Colonic mucosa (tissue), 4 donors: ENCODE results near the gene C1orf56. TPM values are rescaled to one million over a fixed set of nuclear protein-coding genes. Genes with fewer than 3 reads are reported as not detected.

ENCODE experiments used
- DNase-seq: peaks from one replicate; pipeline ENCODE4 v3.0.0-alpha.2; 2020
- H3K27ac ChIP-seq: fragments of 200-600 bp; one replicate; pipeline ENCODE4 v1.8.0; 2021
- H3K27me3 ChIP-seq: fragments of 200-600 bp; one replicate; pipeline ENCODE4 v1.8.0; 2021
- H3K36me3 ChIP-seq: fragments of 200-600 bp; one replicate; pipeline ENCODE4 v1.8.0; 2021
- H3K4me1 ChIP-seq: fragments of 200-600 bp; one replicate; pipeline ENCODE4 v1.8.0; 2021; ENCODE audit warnings: mild to moderate bottlenecking
- H3K4me3 ChIP-seq: fragments of 200-600 bp; one replicate; pipeline ENCODE4 v1.8.0; 2021
- H3K9ac ChIP-seq, 2 donors: one replicate each; pipeline ENCODE4 v1.7.0; 2013; ENCODE audit warnings: control low read depth in 2 of 2, low read depth in 2 of 2, low read length in 2 of 2
- H3K9me3 ChIP-seq: fragments of 200-600 bp; one replicate; pipeline ENCODE4 v1.8.0; 2021
- CTCF ChIP-seq: fragments of 200-600 bp; IDR thresholded peaks from one replicate; pipeline ENCODE4 v1.8.0; 2022; ENCODE audit warnings: antibody characterized with exemption, mild to moderate bottlenecking
- intact Hi-C: fragments of 100-400 bp; cut with DNase I; formaldehyde crosslinking; loops from one replicate; pipeline ENCODE4 v1.14.1; 2022
- total RNA-seq, 2 donors: library from RNA; stranded (reverse); fragmentation: NEBNext Ultra II Directional in 1 of 2; extraction: Animal tissue kit (Norgen Biotek cat#: 25700) in 1 of 2; gene quantifications; one replicate each; pipeline ENCODE4 v1.2.1, GENCODE V29; 2021
- donor health status: healthy.
- donor health status: DM: no; HTN: no; CAD: no.
- donor health status: DM: no; HTN: no; CAD: no.

The C1orf56 gene
- total RNA-seq, 2 donors from 2014 or later, result 2.6 to 3.2 TPM

GRCh38 chr1:151006327-151007052, 41.1 kb upstream of the C1orf56 start, which contains the start of gene MINDY1:
Gene MINDY1 (minus strand): TSS chr1:151006902. CDS start chr1:151002617, 4,285 bp downstream.
- Histone ChIP-seq H3K4me1 (peaks cover 10% of the 10 kb centered on the region), H3K9me3 (no peaks in the 10 kb centered on the region), H3K27ac (peak within 1 kb of the TSS; percentile 91), H3K36me3 (no peaks in the 10 kb centered on the region), H3K27me3 (no peaks in the 10 kb centered on the region), H3K9ac (peak within 1 kb of the TSS; percentile 82 to 92), H3K4me3 (peak within 1 kb of the TSS; percentile 56)
- intact Hi-C loops, result loop anchor here (5.0 kb wide), 1 partner anchor 51 kb away; the partner anchor contains the start of gene CDC42SE1
- DNase-seq, result peak; percentile 89
- TF ChIP-seq CTCF, result peak; percentile 34

- TF ChIP-seq CTCF, result no peak
- intact Hi-C loops, result loop anchor here (5.0 kb wide), 1 partner anchor 49 kb away; the partner anchor contains the start of gene CDC42SE1
- peaks cover 10% of the 10 kb centered on the region for H3K4me1 ChIP-seq
Measured at GRCh38 chr1:151007853-151008243, 39.7 kb upstream of the C1orf56 start.

GRCh38 chr1:151008244-151009205, 39.0 kb upstream of the C1orf56 start, which contains the start of gene PRUNE1:
Gene PRUNE1 (plus strand): TSS chr1:151008449. CDS start chr1:151008633, 184 bp downstream.
- TF ChIP-seq CTCF, result no peak
- no peaks in the 10 kb centered on the region for H3K27me3 ChIP-seq
- H3K27ac ChIP-seq, result peak within 1 kb of the TSS; percentile 91
- H3K4me3 ChIP-seq, result peak within 1 kb of the TSS; percentile 56
- no peaks in the 10 kb centered on the region for H3K9me3 ChIP-seq
- peak; percentile 98 for DNase-seq
- peak within 1 kb of the TSS; percentile 70 to 92 for H3K9ac ChIP-seq
- H3K36me3 ChIP-seq, result no peaks in the 10 kb centered on the region
- H3K4me1 ChIP-seq, result peaks cover 10% of the 10 kb centered on the region
- intact Hi-C loops, result loop anchor here (5.0 kb wide), 1 partner anchor 49 kb away; the partner anchor contains the start of gene CDC42SE1

More at GRCh38 chr1:151007853-151008243, 39.7 kb upstream of the C1orf56 start:
- Histone ChIP-seq H3K4me3 (peak overlapping the region; percentile 56), H3K9me3 (no peaks in the 10 kb centered on the region), H3K27me3 (no peaks in the 10 kb centered on the region), H3K9ac (peak overlapping the region; percentile 31 to 92), H3K27ac (peak overlapping the region; percentile 91), H3K36me3 (no peaks in the 10 kb centered on the region)
- DNase-seq, result no peak

- DNase-seq, result no peak
- intact Hi-C loops, result loop anchor here (5.0 kb wide), 1 partner anchor 48 kb away; the partner anchor contains the start of gene CDC42SE1
- TF ChIP-seq CTCF, result no peak
- peak overlapping the region; percentile 70 to 92 for H3K9ac ChIP-seq
- H3K36me3 ChIP-seq, result no peaks in the 10 kb centered on the region
- peak overlapping the region; percentile 56 for H3K4me3 ChIP-seq
- no peaks in the 10 kb centered on the region for H3K9me3 ChIP-seq
- no peaks in the 10 kb centered on the region for H3K27me3 ChIP-seq
- H3K4me1 ChIP-seq, result peaks cover 10% of the 10 kb centered on the region
- H3K27ac ChIP-seq, result peak overlapping the region; percentile 91
Measured at GRCh38 chr1:151009206-151009587, 38.4 kb upstream of the C1orf56 start.
